Skeletal muscle tissue (tissue), 4 donors: Measurements from ENCODE around the gene PRDM5. TPM values are rescaled to one million over a fixed set of nuclear protein-coding genes. Genes with fewer than 3 reads are reported as not detected.

Source experiments
- H3K27ac ChIP-seq: one replicate; pipeline ENCODE4 v1.7.0; 2013; ENCODE audit warnings: mild to moderate bottlenecking, low read depth, low read length, inconsistent platforms
- H3K27me3 ChIP-seq, 3 donors: one replicate each; pipeline ENCODE4 v1.7.0; 2013; ENCODE audit warnings: low read length in 3 of 3; ENCODE audit not compliant: control insufficient read depth in 3 of 3, insufficient read depth in 3 of 3
- H3K36me3 ChIP-seq, 3 donors: one replicate each; pipeline ENCODE4 v1.7.0; 2013; ENCODE audit warnings: low read length in 3 of 3; ENCODE audit not compliant: control insufficient read depth in 3 of 3, insufficient read depth in 3 of 3
- H3K4me1 ChIP-seq, 3 donors: one replicate each; pipeline ENCODE4 v1.7.0; 2013; ENCODE audit warnings: low read length in 3 of 3, mild to moderate bottlenecking in 3 of 3; ENCODE audit not compliant: control insufficient read depth in 3 of 3, insufficient read depth in 3 of 3
- H3K4me3 ChIP-seq, 3 donors: one replicate each; pipeline ENCODE4 v1.7.0; 2013; ENCODE audit warnings: low read length in 3 of 3
- H3K9ac ChIP-seq, 3 donors: one replicate each; pipeline ENCODE4 v1.7.0; 2013; ENCODE audit warnings: low read length in 3 of 3, mild to moderate bottlenecking in 3 of 3, moderate library complexity in 2 of 3, low read depth in 1 of 3
- H3K9me3 ChIP-seq, 3 donors: one replicate each; pipeline ENCODE4 v1.7.0; 2013; ENCODE audit warnings: low read length in 3 of 3; ENCODE audit not compliant: control insufficient read depth in 3 of 3
- total RNA-seq: library from RNA; depleted of rRNA; stranded (reverse); fragments of >200 nt; gene quantifications from one replicate; pipeline ENCODE4 v1.2.3, GENCODE V29; 2014
- donor health status: Osteomylitis.

Gene PRDM5
- total RNA-seq, 1 donor from 2014 or later: 61.1 TPM

DNA sequence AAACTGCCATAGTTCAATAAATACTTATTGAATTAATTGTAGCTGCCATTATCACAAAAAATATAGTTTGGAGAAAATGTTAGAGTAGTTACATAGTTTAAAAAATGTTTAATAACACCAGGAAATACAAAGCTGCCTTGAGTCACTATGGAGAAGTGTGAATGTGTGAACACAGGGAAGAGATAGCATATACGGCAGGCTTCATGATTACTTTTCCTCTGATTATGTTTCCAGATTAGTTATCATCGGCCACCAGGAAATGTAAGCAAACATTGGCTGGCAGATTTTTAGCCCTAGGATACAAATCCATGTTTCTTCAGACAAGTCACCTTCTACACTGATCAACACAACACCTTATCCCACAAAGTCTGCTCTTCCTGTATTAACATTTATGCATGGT is 4.4 kb downstream of the PRDM5 start:
- no peak overlapping the region for H3K27ac ChIP-seq
- no peak overlapping the region for H3K4me3 ChIP-seq

DNA sequence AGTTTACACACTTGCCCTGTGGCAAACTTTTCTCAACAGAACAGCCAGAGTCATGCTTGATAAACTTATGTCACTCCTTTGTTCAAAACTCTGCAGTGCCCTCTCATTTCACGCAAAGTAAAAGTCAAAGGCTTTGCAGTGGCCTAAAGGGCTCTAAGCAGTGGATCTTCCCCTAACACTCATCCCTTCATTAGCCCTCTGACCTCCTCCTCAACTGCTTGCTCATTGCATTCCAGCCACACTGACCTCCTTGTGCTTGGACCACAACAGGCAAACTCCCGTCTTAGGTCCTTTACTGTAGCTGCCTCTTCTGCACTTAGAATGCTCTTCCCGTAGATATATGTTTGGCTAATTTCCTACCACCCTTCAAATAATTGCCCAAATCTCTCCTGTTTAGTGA is 5.6 kb downstream of the PRDM5 start:
- H3K27ac ChIP-seq: no peak overlapping the region
- H3K9ac ChIP-seq: no peak overlapping the region
- no peaks in the 10 kb centered on the region for H3K27me3 ChIP-seq
- no peaks in the 10 kb centered on the region for H3K9me3 ChIP-seq
- H3K4me3 ChIP-seq: no peak overlapping the region
- H3K36me3 ChIP-seq: no peaks in the 10 kb centered on the region
- H3K4me1 ChIP-seq: peaks cover 3 to 19% (median 13%) of the 10 kb centered on the region in 3 donors

More for the DNA sequence above, 4.4 kb downstream of the PRDM5 start:
- Histone ChIP-seq H3K9ac (no peak overlapping the region), H3K36me3 (no peaks in the 10 kb centered on the region), H3K27me3 (no peaks in the 10 kb centered on the region), H3K4me1 (peaks cover 3 to 19% (median 13%) of the 10 kb centered on the region in 3 donors), H3K9me3 (no peaks in the 10 kb centered on the region)

GRCh38 chr4:120915336-120915735 is 7.2 kb downstream of the PRDM5 start:
- no peaks in the 10 kb centered on the region for H3K36me3 ChIP-seq
- no peaks in the 10 kb centered on the region for H3K27me3 ChIP-seq
- no peaks in the 10 kb centered on the region for H3K9me3 ChIP-seq
- no peak overlapping the region for H3K27ac ChIP-seq
- no peak overlapping the region for H3K4me3 ChIP-seq
- H3K4me1 ChIP-seq: peaks cover 0 to 10% (median 8%) of the 10 kb centered on the region in 3 donors
- H3K9ac ChIP-seq: no peak overlapping the region

DNA sequence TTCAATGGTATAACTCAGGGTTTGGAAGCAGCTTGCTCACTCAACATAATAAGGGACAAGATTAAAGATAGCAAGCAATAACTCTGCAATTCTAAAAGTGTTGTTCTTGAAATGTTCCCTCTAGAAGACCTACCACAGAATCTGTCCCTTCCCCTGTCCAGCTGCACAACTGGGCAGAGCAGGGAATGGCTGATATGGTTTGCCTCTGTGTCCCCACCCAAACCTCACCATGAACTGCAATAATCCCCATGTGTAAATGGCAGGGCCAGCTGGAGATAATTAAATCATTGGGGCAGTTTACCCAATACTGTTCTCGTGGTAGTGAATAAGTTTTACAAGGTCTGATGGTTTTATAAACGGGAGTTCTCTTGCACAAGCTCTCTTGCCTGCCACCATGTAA is 19.1 kb downstream of the PRDM5 start:
- H3K4me3 ChIP-seq: no peak overlapping the region
- H3K4me1 ChIP-seq: no peaks in the 10 kb centered on the region
- no peak overlapping the region for H3K27ac ChIP-seq
- no peak overlapping the region for H3K9ac ChIP-seq
- peaks cover 0 to 4% (median 0%) of the 10 kb centered on the region in 3 donors for H3K36me3 ChIP-seq
- H3K9me3 ChIP-seq: no peaks in the 10 kb centered on the region
- H3K27me3 ChIP-seq: no peaks in the 10 kb centered on the region

DNA sequence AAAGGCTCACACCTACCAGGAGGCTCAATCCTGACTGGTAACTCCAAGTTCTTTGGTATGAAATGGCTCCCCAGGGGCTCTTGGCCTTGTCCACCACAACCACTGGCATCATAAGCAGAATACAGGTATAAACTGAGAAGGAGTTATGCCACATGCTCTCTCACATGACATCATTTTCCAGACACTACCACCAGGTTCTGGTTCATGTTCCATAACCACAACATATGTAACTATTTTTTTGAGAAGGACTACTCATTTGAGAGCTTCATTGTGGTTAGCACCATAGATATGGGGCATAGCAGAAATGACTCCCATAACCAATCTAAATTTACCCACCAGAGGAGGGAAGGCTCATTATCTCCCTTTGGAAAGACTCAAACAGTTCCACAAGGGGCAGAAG is 19.6 kb downstream of the PRDM5 start:
- Histone ChIP-seq H3K4me3 (no peak overlapping the region), H3K9ac (no peak overlapping the region), H3K36me3 (peaks cover 0 to 4% (median 0%) of the 10 kb centered on the region in 3 donors), H3K27ac (no peak overlapping the region), H3K9me3 (no peaks in the 10 kb centered on the region), H3K27me3 (no peaks in the 10 kb centered on the region), H3K4me1 (no peaks in the 10 kb centered on the region)

GRCh38 chr4:120901731-120902130 is 20.8 kb downstream of the PRDM5 start:
- Histone ChIP-seq H3K36me3 (peaks cover 0 to 4% (median 0%) of the 10 kb centered on the region in 3 donors), H3K27ac (no peak overlapping the region), H3K9ac (no peak overlapping the region), H3K4me1 (no peaks in the 10 kb centered on the region), H3K27me3 (no peaks in the 10 kb centered on the region), H3K9me3 (no peaks in the 10 kb centered on the region), H3K4me3 (no peak overlapping the region)

DNA sequence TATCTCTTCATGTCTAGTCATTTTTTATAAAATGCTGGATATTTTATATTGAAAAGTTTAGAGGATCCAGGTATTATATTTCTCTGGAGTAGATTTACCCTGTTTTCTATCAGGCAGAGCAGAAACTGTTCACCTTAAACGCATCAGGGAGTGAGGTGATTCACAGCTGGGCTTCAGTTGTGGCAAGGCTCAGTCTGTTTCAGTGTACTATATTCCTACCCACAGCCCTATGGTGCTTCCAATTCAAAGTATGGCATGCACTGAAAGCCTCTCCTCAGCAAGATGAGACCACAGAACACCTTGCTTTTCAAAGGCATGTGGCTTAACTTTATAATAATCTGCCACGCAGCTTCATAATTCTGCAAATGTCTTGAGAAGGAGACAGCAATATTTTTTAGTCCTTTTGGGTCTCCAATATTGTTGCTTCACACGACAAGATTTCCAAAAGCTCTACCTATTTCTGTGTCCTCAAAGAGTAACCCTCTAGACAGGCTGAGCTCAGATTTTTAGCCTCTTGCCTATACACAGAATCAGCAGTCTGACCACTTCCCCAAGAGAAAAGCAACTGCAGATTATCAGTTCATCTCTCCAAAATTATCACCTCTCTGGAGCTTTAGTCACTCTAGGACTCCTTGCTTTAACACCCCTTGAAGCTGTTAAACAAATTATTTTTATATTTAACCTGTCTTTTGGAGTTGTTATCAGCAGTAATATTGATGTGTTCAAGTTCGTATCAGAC is 24.4 kb downstream of the PRDM5 start:
- Histone ChIP-seq H3K27ac (no peak overlapping the region), H3K27me3 (no peaks in the 10 kb centered on the region), H3K9me3 (no peaks in the 10 kb centered on the region), H3K9ac (no peak overlapping the region), H3K36me3 (peaks cover 0 to 4% (median 0%) of the 10 kb centered on the region in 3 donors), H3K4me3 (no peak overlapping the region), H3K4me1 (no peaks in the 10 kb centered on the region)

DNA sequence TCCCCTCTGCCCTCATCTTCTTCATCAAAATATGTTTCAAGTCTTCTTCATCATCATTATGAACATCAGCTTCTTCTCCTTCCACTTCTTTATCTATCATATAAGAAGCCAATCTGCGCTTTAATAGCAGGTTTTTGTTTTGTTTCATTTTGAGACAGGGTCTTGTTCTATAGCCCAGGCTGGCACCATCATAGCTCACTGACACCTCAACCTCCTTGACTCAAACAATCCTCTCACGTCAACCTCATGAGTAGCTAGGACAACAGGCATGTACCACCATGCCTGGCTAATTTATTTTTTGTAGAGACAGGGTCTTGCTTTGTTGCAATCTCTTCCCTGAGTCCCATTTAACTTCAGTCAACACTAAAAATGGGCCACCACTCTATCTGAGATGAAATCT is 27.0 kb downstream of the PRDM5 start:
- H3K4me1 ChIP-seq: no peaks in the 10 kb centered on the region
- H3K36me3 ChIP-seq: no peaks in the 10 kb centered on the region
- no peak overlapping the region for H3K27ac ChIP-seq
- no peaks in the 10 kb centered on the region for H3K27me3 ChIP-seq
- H3K9ac ChIP-seq: no peak overlapping the region
- no peaks in the 10 kb centered on the region for H3K9me3 ChIP-seq
- no peak overlapping the region for H3K4me3 ChIP-seq

DNA sequence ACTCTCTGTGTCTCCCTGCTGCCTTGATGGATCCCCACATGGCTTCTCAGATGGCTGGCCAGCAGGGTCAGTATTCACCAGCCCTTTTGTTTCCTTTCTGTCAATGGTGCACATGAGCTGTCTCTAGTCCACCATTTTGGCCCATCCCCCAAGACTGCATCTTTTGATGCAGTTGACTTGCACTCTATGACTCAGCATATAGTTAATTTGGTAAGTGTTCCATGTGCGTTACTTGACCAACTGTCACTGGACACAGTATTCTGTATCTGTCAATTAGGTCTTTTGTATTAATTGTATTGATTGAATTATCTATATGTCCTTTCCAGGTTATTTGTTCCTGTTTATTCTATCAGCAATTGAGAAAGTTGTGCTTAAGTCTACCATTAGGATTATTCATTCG is 29.2 kb downstream of the PRDM5 start:
- Histone ChIP-seq H3K27me3 (no peaks in the 10 kb centered on the region), H3K9me3 (no peaks in the 10 kb centered on the region), H3K36me3 (no peaks in the 10 kb centered on the region), H3K4me1 (no peaks in the 10 kb centered on the region), H3K4me3 (no peak overlapping the region), H3K27ac (no peak overlapping the region), H3K9ac (no peak overlapping the region)

- H3K9me3 ChIP-seq: no peaks in the 10 kb centered on the region
- H3K9ac ChIP-seq: no peak overlapping the region
- H3K4me1 ChIP-seq: no peaks in the 10 kb centered on the region
- H3K36me3 ChIP-seq: no peaks in the 10 kb centered on the region
- no peak overlapping the region for H3K27ac ChIP-seq
- H3K27me3 ChIP-seq: no peaks in the 10 kb centered on the region
- no peak overlapping the region for H3K4me3 ChIP-seq
Observed at GRCh38 chr4:120886191-120886590, 36.3 kb downstream of the PRDM5 start.
